ENCODE results near the gene JOSD2. TPM values are rescaled to one million over a fixed set of nuclear protein-coding genes. Genes with fewer than 3 reads are reported as not detected.

The JOSD2 gene
- total and polyA plus RNA-seq, 2 donors, result 15.9 to 51.2 TPM

Other genes starting within 250 kb of the JOSD2 start
- gene KCNC3, start 181.8 kb downstream of the JOSD2 start, total RNA-seq, result 0.47 TPM
- gene KCNC3, start 181.8 kb downstream of the JOSD2 start, polyA plus RNA-seq, result 6.8 TPM
- gene NAPSA, start 145.6 kb downstream of the JOSD2 start, total RNA-seq, result 0.94 TPM
- gene NAPSA, start 145.6 kb downstream of the JOSD2 start, polyA plus RNA-seq, result 6.4 TPM
- gene NR1H2, start 134.7 kb downstream of the JOSD2 start, total RNA-seq, result 27.9 TPM
- gene NR1H2, start 134.7 kb downstream of the JOSD2 start, polyA plus RNA-seq, result 57.2 TPM
- 61.8 TPM for gene POLD1, start 126.8 kb downstream of the JOSD2 start, total RNA-seq
- gene POLD1, start 126.8 kb downstream of the JOSD2 start, polyA plus RNA-seq, result 39.5 TPM
- 8.1 TPM for gene SPIB, start 92.3 kb downstream of the JOSD2 start, total RNA-seq
- gene SPIB, start 92.3 kb downstream of the JOSD2 start, polyA plus RNA-seq, result 14.8 TPM
- 7.0 TPM for gene MYBPC2, start 78.3 kb downstream of the JOSD2 start, total RNA-seq
- 1.8 TPM for gene MYBPC2, start 78.3 kb downstream of the JOSD2 start, polyA plus RNA-seq
- 49.9 TPM for gene EMC10, start 34.7 kb downstream of the JOSD2 start, total RNA-seq
- gene EMC10, start 34.7 kb downstream of the JOSD2 start, polyA plus RNA-seq, result 62.6 TPM
- 2.9 TPM for gene GARIN5A, start 34.3 kb downstream of the JOSD2 start, total RNA-seq
- gene GARIN5A, start 34.3 kb downstream of the JOSD2 start, polyA plus RNA-seq, result 3.4 TPM
- 0.57 TPM for gene ASPDH, start 2.7 kb upstream of the JOSD2 start, total RNA-seq
- 0.50 TPM for gene ASPDH, start 2.7 kb upstream of the JOSD2 start, polyA plus RNA-seq
- 0.52 TPM for gene LRRC4B, start 57.2 kb upstream of the JOSD2 start, total RNA-seq
- 0.57 TPM for gene LRRC4B, start 57.2 kb upstream of the JOSD2 start, polyA plus RNA-seq
- 0.09 TPM for gene SYT3, start 128.7 kb upstream of the JOSD2 start, total RNA-seq
- gene SYT3, start 128.7 kb upstream of the JOSD2 start, polyA plus RNA-seq, result 0.02 TPM
- gene C19orf81, start 138.3 kb upstream of the JOSD2 start, total RNA-seq, result 0.61 TPM
- gene C19orf81, start 138.3 kb upstream of the JOSD2 start, polyA plus RNA-seq, result not detected
- 1.8 TPM for gene SHANK1, start 208.6 kb upstream of the JOSD2 start, total RNA-seq
- 0.39 TPM for gene SHANK1, start 208.6 kb upstream of the JOSD2 start, polyA plus RNA-seq
- 10.7 TPM for gene CLEC11A, start 212.2 kb upstream of the JOSD2 start, total RNA-seq
- 10.5 TPM for gene CLEC11A, start 212.2 kb upstream of the JOSD2 start, polyA plus RNA-seq

All from thymus (tissue), 2 donors.